ENCODE measurements around the gene FIGNL2.
A peak's percentile ranks its signal among the peaks of the same experiment; 100 is the strongest.

FIGNL2 gene

DNA sequence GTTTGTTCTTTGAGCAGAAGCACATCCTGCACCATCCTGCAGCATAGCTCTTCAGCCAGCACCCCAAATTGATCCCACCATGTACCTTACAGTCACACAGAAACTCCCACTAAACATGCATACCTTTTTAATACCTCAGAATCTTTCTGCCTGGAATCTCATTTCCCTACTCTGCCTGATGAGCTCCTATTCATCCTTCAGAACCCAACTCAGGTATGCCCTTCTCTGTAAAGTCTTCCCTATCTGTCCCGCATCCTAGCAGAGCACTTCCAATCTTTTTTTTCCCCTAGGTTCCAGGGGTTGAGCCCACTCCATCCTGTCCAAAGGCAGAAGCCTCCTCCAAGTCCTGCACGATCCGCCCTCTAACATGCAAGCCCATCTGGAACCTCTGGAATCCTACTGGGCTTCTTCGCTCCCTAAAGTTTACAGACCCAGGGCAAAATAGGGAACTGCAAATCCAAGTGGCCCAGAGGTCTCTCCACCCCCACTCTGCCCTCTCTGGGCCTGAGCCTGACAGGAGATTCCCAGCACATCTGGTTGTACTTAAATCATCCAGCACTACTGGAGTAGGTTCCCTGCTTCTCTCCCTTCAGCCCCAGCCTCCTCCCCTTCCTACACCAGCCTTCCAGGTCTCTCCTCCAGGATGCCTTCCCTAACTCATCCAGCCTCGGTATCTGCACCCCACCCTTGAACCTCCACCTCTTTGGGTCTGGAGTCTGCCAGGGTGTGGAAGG, 4.1 kb upstream of the FIGNL2 start:
- DNase-seq: no peak

- DNase-seq: no peak
Observed at GRCh38 chr12:51851413-51852124, 3.1 kb upstream of the FIGNL2 start.

- DNase-seq: no peak
Observed at GRCh38 chr12:51850965-51851299, 2.4 kb upstream of the FIGNL2 start.

GRCh38 chr12:51850081-51850964, 1.8 kb upstream of the FIGNL2 start:
- DNase-seq: no peak

- no peak for DNase-seq
Observed at GRCh38 chr12:51848841-51849735, 570 bp upstream of the FIGNL2 start.

- no peak for DNase-seq
Observed at GRCh38 chr12:51847643-51848325, 734 bp downstream of the FIGNL2 start.

GRCh38 chr12:51846911-51847642, 1.4 kb downstream of the FIGNL2 start:
- DNase-seq: peak; percentile 33 to 41

DNA sequence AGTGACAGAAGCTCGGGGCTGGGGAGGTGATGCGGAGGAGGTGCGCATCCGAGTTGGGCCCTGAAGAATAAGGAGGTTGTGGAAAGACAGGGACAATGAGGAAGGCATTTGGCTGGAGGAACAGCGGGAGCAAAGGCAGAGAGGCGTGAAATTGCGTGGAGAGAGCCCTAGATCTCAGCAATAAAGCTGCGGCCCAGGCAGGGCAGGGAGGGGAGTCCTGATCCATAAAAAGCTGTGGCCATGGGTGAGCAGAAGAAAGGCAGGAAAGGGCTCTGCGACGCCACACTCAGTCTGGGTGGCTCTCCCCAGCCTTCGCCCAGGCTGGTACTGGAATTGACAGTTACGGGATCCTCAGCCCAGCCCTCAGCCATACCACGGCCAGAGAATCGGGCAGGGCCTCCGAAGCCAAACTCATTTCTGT, 2.2 kb downstream of the FIGNL2 start:
- no peak for DNase-seq

DNA sequence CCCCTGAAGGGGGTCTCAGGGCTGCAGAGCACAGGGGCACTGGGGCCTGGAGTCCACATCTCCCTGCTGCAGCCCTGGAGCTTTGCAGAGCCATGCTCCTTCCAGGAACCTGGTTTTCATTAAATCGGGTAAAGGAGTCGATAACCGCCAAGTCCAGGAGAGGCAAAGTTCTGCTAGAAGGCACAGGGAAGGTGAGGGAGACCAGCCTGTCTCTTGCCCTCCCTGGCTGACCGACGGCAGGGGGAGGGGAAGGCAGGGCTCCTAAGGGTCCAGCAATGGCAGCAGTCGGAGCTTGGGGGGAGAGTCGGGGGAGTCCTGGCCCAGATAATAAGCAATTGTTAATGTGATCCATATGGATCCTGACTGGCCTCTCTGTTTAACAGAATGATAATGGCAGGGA, 3.0 kb downstream of the FIGNL2 start:
- no peak for DNase-seq

- DNase-seq: no peak
Observed at GRCh38 chr12:51844854-51845253, 3.7 kb downstream of the FIGNL2 start.

DNA sequence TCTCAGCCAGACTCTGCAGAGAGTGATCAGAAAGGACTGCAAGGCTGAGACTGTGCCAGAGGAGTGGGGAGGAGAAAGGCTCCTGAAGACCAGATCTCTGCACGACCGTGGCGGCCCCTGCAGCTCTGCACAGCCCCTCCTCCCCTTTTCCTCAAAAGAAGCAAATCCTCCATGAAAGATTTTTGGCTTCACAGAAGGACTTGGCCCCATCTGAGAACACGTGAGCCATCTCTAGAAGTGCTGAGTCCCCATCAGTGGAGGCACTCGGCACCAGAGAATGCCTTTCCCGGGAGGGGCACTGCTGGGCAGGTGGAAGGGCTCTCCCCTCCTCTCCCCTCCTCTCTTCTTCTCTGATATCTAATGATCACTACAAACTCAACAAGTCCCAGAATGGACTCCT, 6.8 kb downstream of the FIGNL2 start:
- no peak for DNase-seq

- DNase-seq: no peak
Observed at GRCh38 chr12:51840966-51841365, 7.6 kb downstream of the FIGNL2 start.

DNA sequence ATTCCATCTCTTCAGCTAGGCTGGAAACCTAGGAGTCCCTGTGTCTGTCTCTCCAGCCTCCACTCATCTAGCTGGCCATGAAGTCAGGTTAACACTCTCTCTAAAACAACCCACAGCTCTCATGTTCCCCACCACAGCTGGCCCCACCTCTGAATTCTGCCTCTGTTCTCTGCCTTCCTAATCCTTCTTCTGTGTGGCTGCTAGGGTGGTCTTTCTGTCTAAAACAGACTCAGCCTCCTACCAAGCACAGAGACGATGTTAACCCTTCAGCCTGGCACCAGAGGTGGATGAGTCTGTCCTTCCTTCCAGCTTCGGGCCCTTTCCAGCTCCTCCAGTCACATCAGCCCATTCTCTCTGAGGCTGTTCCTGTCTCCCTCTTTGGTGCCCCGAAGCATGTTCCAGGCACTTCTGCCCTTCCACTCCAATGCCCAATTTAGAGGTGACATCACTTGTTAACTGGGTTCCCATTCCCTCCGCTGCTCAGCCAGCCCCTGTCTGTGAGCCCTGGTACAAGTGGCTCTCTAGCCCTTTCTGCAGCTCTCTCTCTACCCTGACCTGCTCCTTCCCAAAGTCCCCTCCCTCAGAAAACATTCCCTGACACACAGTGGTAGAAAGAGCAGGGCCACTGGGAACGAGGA, 9.1 kb downstream of the FIGNL2 start:
- no peak for DNase-seq

GRCh38 chr12:51838762-51839161, 9.8 kb downstream of the FIGNL2 start:
- DNase-seq: no peak

GRCh38 chr12:51838036-51838435, 10.5 kb downstream of the FIGNL2 start:
- DNase-seq: no peak

- no peak for DNase-seq
Observed at GRCh38 chr12:51837286-51837685, 11.2 kb downstream of the FIGNL2 start.

DNA sequence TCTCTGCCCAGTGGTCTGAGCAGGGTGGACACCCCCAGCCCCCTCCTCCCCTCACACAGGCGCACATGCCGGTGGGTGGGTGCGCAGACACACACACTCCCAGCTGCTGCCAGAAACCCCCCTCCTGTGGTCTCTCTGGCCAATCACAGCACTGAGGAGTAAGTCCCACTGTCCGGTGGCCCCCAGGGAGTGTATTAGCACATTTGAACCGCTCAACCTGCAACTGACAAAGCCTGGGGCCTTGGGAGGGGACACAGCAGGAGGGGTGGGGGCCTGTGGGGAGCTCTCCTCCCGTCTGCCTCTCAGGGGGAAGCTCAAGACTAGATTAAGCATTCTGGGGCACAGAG, 11.7 kb downstream of the FIGNL2 start:
- no peak for DNase-seq

DNA sequence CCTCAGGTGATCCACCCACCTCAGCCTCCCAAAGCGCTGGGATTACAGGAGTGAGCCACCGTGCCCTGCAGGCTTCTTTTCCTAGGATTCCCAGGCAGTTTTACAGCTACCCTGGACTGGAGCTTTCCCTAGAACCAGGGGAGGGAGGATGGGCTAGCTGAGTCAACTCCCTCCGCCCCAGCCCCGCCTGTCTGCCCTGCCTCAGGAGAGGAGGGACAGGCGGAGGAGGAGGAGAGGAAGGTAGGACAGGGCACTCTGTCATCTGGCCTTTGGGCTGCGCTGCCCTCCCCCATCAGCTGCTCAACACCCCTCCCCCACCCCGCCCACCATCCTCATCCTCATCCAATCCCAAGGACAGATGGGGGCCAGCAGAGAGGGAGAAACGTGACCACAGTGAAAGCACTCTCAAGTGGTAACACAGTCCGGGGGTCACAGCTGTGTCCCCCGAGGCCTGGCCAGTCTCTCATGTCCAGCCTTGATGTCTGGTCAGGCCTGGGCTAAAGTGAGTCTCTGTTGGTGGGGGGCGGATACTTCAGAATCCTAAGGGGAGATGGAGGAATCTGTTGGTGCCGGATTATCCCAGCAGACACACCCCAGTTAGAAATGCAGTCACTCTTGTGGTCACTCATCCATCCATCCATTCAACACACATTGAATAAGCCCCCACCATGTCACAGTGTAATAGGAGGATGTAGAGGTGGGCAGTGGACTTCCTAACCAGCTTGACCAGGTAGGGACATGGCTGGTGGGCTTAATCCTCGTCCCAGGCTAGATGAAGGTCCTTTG, 12.3 kb downstream of the FIGNL2 start:
- no peak for DNase-seq

GRCh38 chr12:51834411-51834810, 14.1 kb downstream of the FIGNL2 start:
- no peak for DNase-seq
